Eye (tissue), 1 donor: ENCODE results near the gene GNG5.
A peak's percentile ranks its signal among the peaks of the same experiment; 100 is the strongest.
"Not testable (repeated sequence)": the region's sequence is repeated elsewhere in the genome, so short reads cannot be mapped to it uniquely, and the experiment has no call there.

Experiments used
- DNase-seq: peaks from one replicate; pipeline ENCODE4 v3.0.0-alpha.2; 2015

GNG5 gene

DNA sequence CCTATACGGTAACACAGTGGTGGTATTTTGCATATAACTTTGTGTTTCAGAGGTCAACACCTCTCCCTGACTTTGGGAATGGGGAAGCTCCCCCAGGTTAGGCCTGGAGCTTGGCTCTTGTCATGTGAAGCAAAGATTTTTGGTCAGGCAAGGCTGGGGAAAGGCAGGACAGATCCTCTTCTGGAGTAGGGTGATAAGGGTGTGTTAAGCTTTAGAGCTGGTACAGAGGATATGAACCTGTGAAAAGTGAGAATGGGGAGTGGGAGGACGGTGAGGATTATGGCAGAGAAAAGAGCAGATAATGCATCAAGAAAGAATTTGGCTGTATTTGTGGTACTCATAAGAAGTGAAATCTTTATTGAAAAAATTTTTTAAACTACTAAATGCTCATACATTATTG is 25.1 kb downstream of the GNG5 start:
- DNase-seq, result no peak

DNA sequence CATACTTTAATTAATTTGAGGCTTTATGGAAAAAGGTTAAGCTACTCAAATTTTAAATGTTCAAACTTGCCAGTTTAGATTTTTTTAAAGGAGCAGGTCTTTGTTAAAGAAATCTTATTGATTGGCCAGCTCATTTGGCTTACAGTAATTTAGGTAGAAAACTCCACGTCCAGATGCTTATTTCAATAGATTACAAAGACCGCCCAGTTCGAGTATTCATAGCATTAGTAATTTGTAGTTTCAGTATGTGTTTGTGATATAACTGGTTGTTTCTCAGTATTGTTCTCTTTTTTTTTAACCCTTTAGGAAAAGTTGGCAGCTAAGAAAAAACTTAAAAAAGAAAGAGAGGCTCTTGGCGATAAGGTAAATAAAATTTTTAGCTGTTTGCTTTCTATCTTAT is 25.7 kb downstream of the GNG5 start:
- DNase-seq, result no peak

DNA sequence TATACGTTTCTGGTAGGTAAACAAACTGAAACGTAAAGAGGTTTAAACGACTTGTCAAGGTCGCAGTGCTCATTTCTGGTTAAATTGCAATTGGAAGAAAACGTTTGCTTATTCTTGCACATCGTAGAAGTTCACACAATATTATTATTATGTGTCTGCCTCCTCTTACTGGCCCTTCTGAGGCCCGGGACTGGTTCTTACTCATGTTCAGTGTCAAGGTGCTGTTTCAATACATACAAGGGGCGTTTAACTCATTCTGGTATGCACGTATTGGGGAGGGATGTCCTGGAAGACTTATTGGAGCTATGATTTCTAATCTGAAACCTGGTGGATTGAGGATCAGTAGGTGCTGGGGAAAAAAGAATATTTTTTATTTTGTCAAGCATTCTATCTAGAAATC is 26.4 kb downstream of the GNG5 start:
- no peak for DNase-seq

DNA sequence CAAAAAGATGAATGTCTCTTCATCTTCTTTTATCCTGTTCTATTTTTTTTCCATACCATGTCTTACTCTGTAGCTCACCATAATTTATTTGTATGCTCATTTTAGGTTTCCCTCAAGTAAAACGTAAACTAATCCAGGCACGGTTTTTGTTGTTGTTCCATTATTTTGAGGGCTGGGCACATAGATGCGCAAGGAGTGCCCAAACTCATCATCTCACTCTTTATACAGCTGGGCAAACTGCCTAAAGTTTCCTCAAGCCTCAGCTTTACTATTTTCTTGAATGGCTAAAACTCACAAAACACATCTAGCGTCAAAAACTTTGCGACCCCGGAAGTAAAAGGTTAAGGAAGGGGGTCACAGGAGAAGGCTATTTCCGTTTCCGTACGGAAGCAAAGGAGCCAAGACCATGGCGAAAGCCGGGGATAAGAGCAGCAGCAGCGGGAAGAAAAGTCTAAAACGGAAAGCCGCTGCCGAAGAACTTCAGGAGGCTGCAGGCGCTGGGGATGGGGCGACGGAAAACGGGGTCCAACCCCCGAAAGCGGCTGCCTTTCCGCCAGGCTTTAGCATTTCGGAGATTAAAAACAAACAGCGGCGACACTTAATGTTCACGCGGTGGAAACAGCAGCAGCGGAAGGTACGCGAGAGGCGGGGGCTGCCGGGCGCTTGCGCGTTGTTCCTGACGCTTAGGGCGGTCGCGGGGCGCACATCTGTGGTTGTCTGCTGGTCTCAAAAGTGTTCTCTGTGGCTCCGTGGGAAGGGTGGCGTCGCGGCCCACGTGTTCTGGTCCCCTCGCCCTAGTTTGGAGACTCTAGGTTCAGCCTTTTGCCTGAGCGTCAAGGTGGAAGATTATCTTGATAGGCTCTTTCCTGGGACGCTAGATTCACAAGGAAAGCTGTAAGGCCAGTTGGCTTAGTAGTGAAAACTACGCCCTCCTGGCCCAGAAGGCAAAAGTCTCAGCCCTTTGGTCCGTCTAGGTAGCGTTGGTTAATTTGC is 27.2 kb downstream of the GNG5 start, which contains the start of gene RPF1:
Gene RPF1 (plus strand): TSS at position 391 of the 993 bp plus-strand sequence. CDS start 16 bp downstream, at position 407.
- peak; percentile 95 for DNase-seq

DNA sequence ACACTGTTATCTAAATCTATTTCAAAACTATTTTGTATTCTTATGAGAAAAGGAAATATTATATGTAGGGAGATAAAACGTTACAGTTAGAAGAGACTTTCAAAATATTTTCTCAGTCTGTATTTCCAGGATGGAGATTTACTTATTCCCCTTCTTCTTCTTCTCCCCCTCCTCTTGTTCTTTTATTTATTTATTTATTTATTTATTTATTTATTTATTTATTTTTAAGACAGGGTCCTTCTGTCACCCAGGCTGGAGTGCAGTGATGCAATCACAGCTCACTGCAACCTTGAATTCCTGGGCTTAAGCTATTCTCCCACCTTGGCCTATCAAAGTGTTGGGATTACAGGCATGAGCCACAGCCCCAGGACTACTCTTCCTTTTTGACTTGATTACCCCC is 30.2 kb downstream of the GNG5 start:
- DNase-seq, result no peak

DNA sequence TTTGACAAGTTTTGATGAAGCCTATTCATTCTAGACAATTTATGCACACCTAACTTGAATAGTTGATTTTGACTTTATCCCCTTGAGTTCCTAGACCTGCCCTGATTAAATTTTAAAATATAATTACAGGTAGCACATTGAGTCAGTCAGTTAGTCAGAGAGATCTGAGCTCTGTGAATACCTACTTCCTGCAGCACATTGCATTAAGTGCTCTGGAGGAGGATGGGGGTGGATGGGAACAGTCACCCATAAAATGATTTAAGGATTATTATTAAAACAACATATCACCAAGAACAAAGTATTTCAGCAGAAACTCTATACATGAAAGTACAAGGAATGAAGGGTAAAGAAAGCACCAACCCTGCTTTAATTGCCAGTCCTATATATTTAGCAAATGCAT is 39.1 kb downstream of the GNG5 start:
- DNase-seq, result no peak

DNA sequence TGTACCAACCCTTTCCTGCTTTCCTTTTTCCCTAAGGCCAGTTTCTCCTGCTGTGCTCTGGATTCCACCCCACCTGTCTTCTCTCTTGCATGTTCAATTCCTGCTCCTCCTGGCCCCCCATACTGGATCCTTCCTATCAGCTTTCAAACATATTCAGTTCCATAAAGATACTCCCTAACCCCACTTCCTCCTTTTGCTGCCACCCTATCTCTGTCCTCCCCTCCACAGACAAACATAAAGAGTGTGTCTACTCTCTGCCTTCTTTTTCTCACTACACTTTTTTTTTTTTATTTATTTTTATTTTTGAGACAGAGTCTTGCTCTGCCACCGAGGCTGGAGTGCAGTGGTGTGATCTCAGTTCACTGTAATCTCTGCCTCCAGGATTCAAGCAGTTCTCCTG is 44.3 kb downstream of the GNG5 start:
- no peak for DNase-seq

DNA sequence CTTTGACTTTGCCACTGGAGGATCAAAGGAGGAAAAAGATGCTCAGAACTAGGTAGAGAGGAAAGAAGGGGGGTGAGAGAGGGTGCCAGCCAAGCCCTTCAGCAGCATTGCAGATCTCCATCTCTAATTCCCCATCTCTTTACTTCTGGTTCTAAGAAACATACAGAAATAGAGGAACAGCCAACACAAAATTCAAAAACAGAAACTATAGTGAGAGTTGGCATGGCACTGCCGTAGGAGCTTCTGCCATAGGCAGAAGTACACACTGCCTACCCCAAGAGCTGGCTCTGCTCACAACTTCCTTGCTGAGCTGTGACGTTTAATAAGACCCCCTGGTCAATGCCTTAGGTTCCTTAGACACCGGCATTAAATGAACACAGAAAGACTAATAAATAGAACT is 53.9 kb downstream of the GNG5 start:
- no peak for DNase-seq

DNA sequence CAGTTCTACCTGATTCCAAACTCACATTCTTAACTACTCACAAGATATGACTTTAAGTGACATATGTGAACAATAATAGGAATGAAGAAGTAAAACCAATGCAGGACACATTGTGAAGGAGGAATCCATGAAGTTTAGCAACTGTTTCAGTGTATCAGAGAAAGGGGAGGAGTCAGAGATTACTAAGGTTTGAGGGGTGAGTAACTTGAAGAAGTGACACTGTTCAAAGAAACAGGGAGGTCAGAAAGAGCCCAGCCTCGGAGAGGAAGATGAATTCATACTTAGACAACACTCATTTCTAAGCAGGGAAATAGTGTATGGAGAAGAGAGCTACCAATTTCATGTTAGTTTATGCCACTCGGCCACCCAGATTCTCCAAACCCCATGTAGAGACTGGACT is 55.5 kb downstream of the GNG5 start:
- DNase-seq, result no peak

DNA sequence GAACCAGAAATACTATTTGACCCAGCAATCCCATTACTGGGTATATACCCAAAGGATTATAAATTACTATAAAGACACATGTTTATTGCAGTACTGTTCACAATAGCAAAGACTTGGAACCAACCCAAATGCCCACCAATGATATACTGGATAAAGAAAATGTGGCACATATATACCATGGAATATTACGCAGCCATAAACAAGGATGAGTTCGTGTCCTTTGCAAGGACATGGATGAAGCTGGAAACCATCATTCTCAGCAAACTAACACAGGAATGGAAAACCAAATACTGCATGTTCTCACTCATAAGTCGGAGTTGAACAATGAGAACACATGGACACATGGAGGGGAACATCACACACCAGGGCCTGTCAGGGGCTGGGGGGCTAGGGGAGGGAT is 57.7 kb downstream of the GNG5 start:
- DNase-seq, result not testable (repeated sequence)
